GM19463 (cell line): Measurements from ENCODE around the gene TTYH3.

Source experiments
- ATAC-seq: cut with Tn5 transposase; IDR thresholded peaks from one replicate; pipeline ENCODE4 v1.9.1; 2021; ENCODE audit warnings: mild to moderate bottlenecking, moderate library complexity; ENCODE audit not compliant: unreplicated experiment

The TTYH3 gene

DNA sequence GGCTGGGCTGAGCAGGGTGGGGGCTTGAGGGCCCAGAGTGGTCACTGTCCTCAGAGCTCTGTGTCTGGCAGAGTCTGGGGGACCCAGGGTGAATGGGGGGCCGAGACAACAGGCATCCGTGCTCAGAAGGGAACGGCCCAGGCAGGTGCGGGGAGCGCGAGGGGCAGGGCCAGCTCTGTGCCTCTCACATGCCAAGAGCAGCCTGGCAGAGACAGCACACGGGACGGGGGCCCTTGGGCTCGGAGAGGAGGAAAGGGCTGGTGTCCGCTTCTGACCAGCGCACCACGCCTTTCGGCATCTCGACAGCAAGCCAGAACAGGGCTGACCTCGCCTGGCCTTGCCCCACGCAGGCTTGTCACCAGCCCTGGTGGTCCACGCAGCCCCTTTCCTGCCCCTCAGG is 69.6 kb downstream of the TTYH3 start:
- ATAC-seq: no peak

DNA sequence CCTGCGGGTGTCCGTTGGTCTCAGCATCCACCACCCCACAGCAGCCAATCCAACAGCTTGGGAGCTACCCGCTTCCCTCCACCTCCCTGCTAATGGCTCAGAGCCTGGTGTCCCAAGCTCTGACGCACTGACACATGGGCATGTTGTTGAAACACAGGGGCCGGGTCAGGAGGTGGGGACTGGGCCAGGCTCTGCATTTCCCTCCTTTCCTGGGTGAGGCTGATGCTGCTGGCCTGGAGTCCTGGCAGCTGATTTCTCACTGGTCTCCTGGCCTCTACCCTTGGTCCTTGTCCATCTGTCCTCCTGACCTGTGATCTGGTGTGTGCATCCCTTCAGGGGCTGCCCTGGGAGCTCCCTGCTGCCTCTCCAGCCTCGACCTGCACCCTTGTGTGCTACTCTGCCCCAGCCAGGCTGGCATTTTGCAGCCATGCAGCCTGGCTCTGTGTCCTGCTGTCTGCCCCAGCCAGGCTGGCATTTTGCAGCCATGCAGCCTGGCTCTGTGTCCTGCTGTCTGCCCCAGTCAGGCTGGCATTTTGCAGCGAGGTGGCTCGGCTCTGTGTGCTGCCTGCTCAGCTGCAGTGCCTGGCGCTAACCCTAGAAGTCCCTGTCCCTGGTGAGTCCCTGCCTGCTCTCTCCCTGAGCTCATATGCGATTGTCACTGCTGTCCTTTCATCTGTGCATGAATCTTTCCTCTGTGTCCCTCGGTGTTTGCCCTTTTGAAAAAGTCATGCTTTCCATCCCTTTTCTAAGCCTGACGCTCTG is 70.2 kb downstream of the TTYH3 start:
- no peak for ATAC-seq

DNA sequence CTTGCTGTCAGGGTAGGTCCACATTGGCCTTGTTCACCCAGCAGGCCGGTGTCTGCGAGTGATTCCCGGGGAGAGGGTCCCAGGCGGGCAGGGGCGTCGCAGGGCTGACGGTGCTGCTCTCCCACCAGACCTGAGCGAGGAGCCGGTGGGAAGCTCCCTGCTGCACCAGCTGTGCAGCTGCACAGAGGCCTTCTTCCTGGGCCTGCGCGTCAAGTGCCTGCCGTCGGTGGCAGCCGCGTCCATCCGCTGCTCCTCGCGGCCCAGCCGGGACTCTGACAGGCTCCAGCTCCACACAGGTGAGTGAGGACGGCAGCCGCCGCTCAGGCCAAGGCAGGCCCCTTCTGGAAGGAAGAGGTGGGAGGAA is 70.8 kb downstream of the TTYH3 start:
- ATAC-seq: no peak

DNA sequence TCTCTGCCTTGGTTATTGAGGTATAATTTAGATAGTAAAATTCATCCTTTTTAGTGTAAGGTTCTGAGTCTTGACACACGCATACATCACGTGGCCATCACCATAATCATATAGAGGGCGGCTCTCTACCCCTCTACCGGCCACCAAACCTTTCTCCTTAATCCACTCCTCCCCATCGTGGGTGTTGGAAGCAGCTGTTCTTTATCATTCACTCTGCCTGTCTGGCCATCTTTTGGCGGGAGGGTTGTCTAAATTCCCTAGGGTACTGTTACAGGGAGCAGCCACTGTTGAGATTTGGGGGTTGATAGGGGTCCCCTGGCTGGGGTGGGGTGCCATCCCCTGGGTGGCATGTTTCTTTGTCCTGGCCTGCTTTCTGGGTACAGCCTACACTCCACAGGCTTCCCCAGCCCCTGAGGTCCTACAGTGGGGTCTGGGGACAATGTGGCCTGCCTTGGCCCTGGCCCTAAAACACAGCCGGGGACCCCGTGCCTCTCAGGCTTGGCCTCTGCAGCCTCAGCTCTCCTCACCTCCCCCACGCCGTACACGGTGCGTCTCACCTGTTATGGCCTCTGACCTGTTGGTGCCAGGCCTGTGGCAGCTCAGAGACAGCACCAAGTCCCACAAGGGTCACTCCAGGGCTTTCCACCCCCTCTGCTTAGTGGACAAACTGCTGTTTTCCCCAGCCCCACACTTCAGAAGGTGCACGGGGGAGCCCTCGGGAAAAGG is 73.7 kb downstream of the TTYH3 start:
- ATAC-seq: no peak

DNA sequence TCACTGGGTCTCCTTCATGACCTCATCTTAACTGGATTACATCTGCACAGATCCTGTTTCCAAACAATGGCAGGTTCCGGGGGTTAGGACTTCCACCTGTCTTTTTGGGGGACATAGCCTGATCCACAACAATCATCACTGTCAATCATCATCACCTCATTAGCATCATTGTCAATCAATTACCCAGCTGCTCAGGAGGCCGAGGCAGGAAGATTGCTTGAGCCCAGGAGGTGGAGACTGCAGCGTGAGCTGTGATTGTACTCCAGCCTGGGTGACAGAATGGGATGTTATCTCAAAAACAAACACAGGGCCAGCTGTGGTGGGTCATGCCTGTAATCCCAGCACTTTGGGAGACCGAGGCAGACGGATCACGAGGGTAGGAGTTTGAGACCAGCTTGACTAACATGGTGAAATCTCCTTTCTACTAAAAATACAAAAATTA is 74.9 kb downstream of the TTYH3 start:
- ATAC-seq: no peak

DNA sequence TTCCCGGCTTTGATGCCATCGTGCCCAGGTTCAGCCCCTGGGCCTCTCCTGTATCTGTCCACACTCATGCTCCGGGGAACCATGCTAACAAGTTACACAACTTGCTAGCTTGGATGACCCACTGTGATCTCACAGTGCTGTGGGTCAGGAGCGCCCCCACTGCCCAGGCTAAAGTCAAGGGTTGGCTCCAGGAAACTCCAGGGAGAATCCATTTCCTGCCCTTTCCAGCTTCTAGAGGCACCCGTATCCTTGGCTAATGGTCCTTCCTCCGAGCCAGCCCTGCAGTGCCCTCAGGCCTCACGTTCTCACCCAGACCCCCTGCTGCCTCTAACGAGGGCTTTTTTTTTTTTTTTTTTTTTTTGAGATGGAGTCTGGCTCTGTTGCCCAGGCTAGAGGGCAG is 75.7 kb downstream of the TTYH3 start:
- no peak for ATAC-seq

DNA sequence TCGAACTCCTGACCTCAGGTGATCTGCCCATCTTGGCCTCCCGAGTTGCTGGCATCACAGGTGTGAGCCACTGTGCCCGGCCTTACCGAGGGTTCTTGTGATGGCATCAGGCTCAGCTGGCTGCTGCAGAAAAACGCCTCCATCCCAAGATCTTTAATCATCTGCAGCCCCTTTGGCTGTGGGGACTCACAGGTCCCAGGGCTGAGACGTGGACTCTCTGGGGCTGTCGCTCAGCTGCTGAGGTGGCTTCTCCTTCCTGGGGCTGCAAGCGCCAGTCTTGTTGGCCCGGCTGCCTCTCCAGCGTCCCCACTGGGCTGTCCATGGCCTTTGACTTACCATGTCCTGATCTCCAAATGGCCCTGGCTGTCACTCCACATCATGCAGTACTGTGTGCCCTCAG is 76.3 kb downstream of the TTYH3 start:
- ATAC-seq: no peak

DNA sequence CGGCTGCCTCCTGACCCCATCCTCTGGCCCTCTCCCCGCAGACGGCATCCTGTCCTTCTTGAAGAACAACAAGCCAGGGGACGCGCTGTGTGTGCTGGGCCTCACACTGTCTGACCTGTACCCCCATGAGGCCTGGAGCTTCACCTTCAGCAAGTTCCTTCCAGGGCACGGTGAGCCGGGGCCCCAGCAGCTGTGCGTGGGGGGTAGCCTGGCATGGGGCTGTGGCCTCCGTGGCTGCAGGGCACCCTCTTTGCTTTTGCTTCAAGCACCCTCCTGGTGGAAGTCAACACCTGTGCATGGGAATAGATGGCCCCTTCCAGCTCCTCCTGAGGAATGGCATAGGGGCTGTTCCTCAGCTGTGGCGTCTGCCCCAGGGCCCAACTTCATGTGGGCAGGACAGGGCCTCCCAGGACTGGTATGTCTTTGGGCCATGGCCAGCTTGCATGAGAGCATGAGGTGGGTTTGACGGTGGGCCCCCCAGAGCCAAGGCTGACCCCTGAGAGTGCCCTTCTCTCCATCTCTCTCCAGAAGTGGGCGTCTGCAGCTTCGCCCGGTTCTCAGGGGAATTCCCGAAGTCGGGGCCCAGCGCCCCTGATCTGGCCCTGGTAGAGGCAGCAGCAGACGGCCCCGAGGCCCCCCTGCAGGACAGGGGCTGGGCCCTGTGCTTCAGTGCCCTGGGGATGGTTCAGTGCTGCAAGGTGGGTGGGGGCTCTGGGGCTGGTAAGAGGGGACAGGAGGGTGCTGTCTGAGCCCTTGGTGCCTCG is 76.9 kb downstream of the TTYH3 start:
- ATAC-seq: no peak

DNA sequence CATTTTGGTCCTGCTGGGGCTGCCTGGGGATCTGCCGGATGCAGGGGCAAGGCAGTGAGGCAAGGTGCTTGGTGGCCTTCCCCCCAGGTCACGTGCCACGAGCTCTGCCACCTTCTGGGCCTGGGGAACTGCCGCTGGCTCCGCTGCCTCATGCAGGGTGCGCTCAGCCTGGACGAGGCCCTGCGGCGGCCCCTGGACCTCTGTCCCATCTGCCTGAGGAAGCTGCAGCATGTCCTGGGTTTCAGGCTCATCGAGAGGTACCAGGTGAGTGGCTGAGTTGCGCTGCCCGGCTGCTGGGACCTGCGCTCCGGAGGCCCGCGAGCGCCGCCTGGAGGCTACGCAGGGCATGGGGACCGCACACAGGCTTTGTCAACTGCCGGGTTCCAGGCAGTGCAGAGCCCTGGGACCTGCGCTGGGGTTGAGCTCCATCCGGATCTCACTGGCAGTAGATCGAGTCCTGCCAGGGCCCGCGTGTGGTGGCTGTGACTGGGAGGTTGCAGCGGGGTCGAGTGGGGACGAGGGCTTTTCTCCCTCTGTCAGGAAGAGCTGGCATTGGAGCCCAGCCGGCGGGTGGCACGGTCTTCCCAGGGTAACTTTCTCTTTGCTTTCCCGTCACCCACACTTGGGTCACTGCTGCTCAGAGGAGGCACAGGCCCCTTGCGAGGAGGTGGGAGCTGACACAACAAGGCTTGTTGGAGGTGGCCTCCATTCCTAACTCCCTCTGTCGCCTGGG is 77.9 kb downstream of the TTYH3 start:
- ATAC-seq: peak; percentile 49

DNA sequence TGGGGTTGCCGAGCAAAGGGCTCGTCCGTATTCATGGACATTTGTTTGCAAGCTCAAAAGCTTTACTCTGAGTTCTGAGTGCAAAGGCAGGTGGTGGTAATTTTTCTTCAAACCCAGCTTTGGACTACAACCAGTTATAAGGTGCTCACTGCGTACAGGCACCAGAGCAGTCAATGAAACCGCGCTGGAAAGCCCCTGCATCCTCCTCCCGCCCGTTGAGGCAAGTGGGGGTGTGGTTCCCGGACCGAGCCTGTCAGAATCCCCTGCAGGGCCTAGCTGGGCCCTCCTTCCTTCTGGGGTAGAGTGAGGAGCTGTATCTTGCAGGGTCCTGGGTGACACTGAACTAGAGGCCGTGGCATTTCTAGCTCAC is 78.5 kb downstream of the TTYH3 start:
- peak; percentile 72 for ATAC-seq

DNA sequence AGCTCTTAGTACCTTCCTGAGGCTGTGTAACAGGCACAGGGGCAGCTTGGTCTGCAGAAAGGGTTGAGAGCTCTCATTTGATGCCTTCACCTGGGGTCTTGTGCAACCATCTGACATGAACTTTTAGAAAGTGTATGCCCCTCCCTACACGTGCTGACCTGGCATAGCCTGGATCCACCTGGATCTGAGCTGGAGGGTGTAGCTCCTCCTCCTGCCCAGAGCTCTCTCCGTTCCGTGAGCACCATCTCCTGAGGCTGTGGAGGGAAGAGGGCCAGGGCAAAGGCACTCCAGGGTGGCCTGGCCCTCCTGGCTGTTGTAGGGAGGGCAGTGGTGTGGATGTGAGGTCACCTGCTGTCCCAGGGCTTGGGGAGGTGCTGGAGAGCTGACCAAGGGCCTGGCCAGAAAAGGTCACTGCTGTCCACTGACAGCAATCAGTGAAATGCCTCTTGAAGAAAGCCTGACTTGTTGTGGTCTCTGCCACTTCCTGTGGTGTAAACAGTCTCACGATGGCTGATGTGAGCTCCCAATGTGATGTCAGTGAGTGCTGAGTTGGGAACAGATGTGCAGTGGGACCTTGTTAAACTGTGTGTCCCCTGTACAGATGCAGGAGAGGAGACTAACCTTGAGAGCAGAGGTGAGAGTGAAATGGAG is 79.2 kb downstream of the TTYH3 start:
- no peak for ATAC-seq

DNA sequence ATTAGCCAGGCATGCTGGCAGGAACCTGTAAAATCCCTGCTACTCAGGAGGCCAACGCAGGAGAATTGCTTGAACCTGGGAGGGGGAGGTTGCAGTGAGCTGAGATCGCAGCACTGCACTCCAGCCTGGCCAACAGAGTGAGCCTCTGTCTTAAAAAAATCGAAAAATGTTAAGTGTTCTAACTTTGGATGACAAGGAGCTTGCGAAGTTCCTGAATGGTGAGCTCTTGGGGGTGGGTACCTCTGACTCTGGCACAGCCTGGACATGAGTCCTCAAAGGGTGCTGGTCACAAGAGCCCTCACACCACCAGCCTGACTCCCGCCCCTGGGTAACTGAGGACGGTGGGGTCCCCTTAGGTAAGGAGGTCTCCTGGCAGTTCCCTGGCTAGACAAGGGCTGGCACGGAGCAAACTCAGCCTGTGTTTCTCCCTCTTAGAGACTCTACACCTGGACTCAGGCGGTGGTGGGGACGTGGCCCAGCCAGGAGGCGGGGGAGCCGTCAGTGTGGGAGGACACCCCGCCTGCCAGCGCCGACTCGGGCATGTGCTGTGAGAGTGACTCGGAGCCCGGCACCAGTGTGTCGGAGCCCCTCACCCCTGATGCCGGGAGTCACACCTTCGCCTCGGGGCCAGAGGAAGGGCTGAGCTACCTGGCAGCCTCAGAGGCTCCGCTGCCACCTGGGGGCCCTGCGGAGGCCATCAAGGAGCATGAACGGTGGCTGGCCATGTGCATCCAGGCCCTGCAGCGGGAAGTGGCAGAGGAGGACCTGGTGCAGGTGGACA is 80.3 kb downstream of the TTYH3 start:
- no peak for ATAC-seq

DNA sequence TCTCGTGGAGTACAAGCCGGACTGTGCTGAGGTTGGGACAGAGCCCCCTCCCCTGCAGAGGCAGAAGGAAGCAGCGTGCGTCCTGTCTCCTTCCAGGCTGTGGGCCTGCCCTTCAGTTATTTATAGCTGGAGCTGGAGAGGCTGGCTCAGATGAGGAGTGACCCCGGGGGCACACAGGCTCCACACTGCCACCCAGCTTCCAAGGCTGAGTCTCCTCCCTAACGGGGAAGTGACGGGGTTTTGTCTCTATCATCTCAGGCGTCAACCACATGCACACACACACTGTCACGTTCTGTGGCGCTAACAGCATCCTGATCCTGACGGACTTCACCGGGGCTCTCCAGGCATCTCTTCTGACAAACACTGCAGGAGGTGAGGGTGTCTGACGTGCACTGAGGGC is 81.6 kb downstream of the TTYH3 start:
- ATAC-seq: no peak

DNA sequence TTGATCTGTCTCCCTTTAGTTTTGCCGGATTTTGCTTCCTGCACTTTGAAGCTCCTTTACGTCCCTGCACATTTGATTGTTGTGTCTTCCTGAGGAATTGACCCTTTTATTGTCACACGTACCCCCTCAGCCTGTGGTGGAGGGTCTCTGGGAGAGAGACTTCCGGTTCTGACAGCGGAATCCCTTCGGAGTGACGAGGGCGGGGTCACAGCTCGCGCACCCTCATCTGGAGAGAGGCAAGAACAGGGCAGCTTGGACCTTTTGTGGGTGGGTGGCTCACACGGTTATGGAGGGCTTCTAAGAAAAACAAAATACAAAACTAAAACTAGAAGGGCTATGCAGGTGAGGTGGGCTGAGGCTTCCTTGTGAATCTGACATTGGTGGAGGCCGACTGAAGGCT is 82.2 kb downstream of the TTYH3 start:
- no peak for ATAC-seq
